Endothelial cell of umbilical vein (primary cell): Measurements from ENCODE around the gene EML1. TPM values are rescaled to one million over a fixed set of nuclear protein-coding genes. Genes with fewer than 3 reads are reported as not detected.

ENCODE experiments used
- BruUV-seq: library from RNA; stranded (reverse); fragments of 400-500 nt; replicated peaks from 2 replicates; lab custom pipeline; 2021; lab: Mats Ljungman, UMichigan
- CTCF ChIA-PET: fragments of 300-600, 350-600 bp; sonication (Branson Sonifier 250); formaldehyde crosslinking; loops from one replicate; lab custom pipeline; 2021; ENCODE audit warnings: antibody characterized with exemption, inconsistent platforms; lab: Charles Lee
- POLR2A ChIA-PET: fragments of 300-600, 350-600 bp; sonication (Branson Sonifier 250); formaldehyde crosslinking; loops from one replicate; lab custom pipeline; 2021; ENCODE audit warnings: antibody characterized with exemption, inconsistent platforms; lab: Charles Lee
- DNase-seq: peaks from one replicate; pipeline ENCODE4 v3.0.0-alpha.2; 2011; ENCODE audit warnings: low read depth, low spot score
- FAIRE-seq: peaks from 2 replicates; lab custom pipeline; 2011; peaks lifted over from hg19 to GRCh38; lab: Jason Lieb, UNC
- H2AFZ ChIP-seq: 2 replicates; pipeline ENCODE4 v1.6.0; 2012; ENCODE audit warnings: low read depth, low read length, control low read depth, inconsistent platforms
- H3K27ac ChIP-seq: 2 replicates; pipeline ENCODE4 v1.5.1; 2011; ENCODE audit warnings: low read depth, mild to moderate bottlenecking, control low read depth, low read length, moderate library complexity; ENCODE audit not compliant: insufficient read depth
- H3K27me3 ChIP-seq, 2 experiments: 2 replicates each; pipeline versions ENCODE4 v1.6.0 to v1.6.1; 2011; ENCODE audit warnings: low read length in 2 of 2, mixed read lengths in 1 of 2; ENCODE audit not compliant: control insufficient read depth in 2 of 2, insufficient read depth in 2 of 2
- H3K36me3 ChIP-seq, 2 experiments: 2 replicates in 1 of 2; 3 replicates in 1 of 2; pipeline ENCODE4 v1.5.1; 2011; ENCODE audit warnings: low read length in 2 of 2, mild to moderate bottlenecking in 1 of 2, moderate library complexity in 1 of 2; ENCODE audit not compliant: control insufficient read depth in 2 of 2, insufficient read depth in 2 of 2; ENCODE audit errors: extremely low read depth in 1 of 2
- H3K4me1 ChIP-seq: 3 replicates; pipeline ENCODE4 v1.5.1; 2011; ENCODE audit warnings: mild to moderate bottlenecking, low read length; ENCODE audit not compliant: control insufficient read depth, insufficient read depth; ENCODE audit errors: extremely low read depth
- H3K4me2 ChIP-seq: 2 replicates; pipeline ENCODE4 v1.6.1; 2011; ENCODE audit warnings: low read length, control low read depth, mixed read lengths; ENCODE audit not compliant: insufficient read depth
- H3K4me3 ChIP-seq, 3 experiments: fragments of 200-600 bp in 1 of 3; sonication (generic), shearing (Covaris generic) in 1 of 3; replicated peaks in 1 of 3; 2 replicates each; pipeline ENCODE4 v1.5.1; 2011 to 2016; ENCODE audit warnings: control low read depth in 3 of 3, low read length in 3 of 3, mild to moderate bottlenecking in 2 of 3, inconsistent platforms in 1 of 3, low read depth in 1 of 3, moderate library complexity in 1 of 3; ENCODE audit not compliant: insufficient read depth in 1 of 3
- H3K79me2 ChIP-seq: 2 replicates; pipeline ENCODE4 v1.6.0; 2012; ENCODE audit warnings: low read length, inconsistent platforms; ENCODE audit not compliant: control insufficient read depth, insufficient read depth
- H3K9ac ChIP-seq: replicated peaks from 2 replicates; pipeline ENCODE3; 2011; ENCODE audit warnings: low read length, control low read depth; ENCODE audit not compliant: insufficient read depth; ENCODE audit errors: extremely low read depth
- H3K9me1 ChIP-seq: replicated peaks from 3 replicates; pipeline ENCODE4 v1.6.0; 2011; ENCODE audit warnings: mild to moderate bottlenecking, low read length; ENCODE audit not compliant: control insufficient read depth, insufficient read depth; ENCODE audit errors: extremely low read depth
- H3K9me3 ChIP-seq: replicated peaks from 2 replicates; pipeline ENCODE4 v1.5.1; 2012; ENCODE audit warnings: low read length, inconsistent platforms; ENCODE audit not compliant: control insufficient read depth, insufficient read depth
- H4K20me1 ChIP-seq: replicated peaks from 2 replicates; pipeline ENCODE3; 2011; ENCODE audit warnings: mild to moderate bottlenecking, low read length; ENCODE audit not compliant: control insufficient read depth, insufficient read depth; ENCODE audit errors: extremely low read depth
- JUN ChIP-seq: IDR thresholded peaks from 2 replicates; pipeline ENCODE4 v1.6.1; 2011; ENCODE audit warnings: borderline replicate concordance, low read depth; ENCODE audit not compliant: insufficient read length, insufficient read depth
- MAX ChIP-seq: IDR thresholded peaks from 2 replicates; pipeline ENCODE4 v1.6.1; 2011; ENCODE audit not compliant: insufficient read depth, insufficient read length
- POLR2A ChIP-seq: IDR thresholded peaks from 2 replicates; pipeline ENCODE4 v1.6.1; 2012; ENCODE audit warnings: low read depth, mild to moderate bottlenecking, control low read depth, low read length
- POLR2AphosphoS5 ChIP-seq: IDR thresholded peaks from 2 replicates; pipeline ENCODE4 v1.6.1; 2012; ENCODE audit warnings: low read depth, mild to moderate bottlenecking, control low read depth, low read length, moderate library complexity; ENCODE audit not compliant: insufficient read depth
- dilution Hi-C: fragments of 300-500 bp; cut with MboI; formaldehyde crosslinking; loops from one replicate; pipeline ENCODE4 v1.15.0; 2019; ENCODE audit warnings: low sequenced_read_pairs; ENCODE audit not compliant: extremely low pct_ligation_motif_present
- intact Hi-C: fragments of 100-400 bp; cut with micrococcal nuclease; formaldehyde crosslinking; loops from one replicate; pipeline ENCODE4 v1.10.0; 2022
- polyA plus RNA-seq, 4 experiments: library from polyadenylated mRNA; depleted of rRNA in 3 of 4; stranded (reverse) in 3 of 4; unstranded in 1 of 4; fragments of >200 nt; gene quantifications; 2 replicates each; pipeline versions ENCODE4 v1.2.1 to v1.2.3, GENCODE V29; 2011 to 2012; ENCODE audit warnings: missing spikeins in 1 of 4
- total RNA-seq: library from RNA; stranded (reverse); gene quantifications from 2 replicates; pipeline ENCODE4 v1.2.3, GENCODE V29; 2021
- TF ChIP-seq, protein P1 (sequence below), 2 donors: IDR thresholded peaks; 1 replicate in 1 of 2; 2 replicates in 1 of 2; pipeline ENCODE4 v1.5.1; 2011; ENCODE audit warnings: low read length in 2 of 2, mild to moderate bottlenecking in 2 of 2, moderate library complexity in 2 of 2, control low read depth in 1 of 2, inconsistent platforms in 1 of 2, low read depth in 1 of 2; ENCODE audit not compliant: insufficient read depth in 1 of 2; ENCODE audit errors: extremely low read depth in 1 of 2

The EML1 gene
- total and polyA plus RNA-seq, 2 donors (not counting 3 experiments of a cell fraction or from before 2014, with no cell fraction given), result 22.9 to 33.0 TPM

GRCh38 chr14:99841436-99842071 lies 48.3 kb downstream of the EML1 start:
- DNase-seq, result no peak

More at GRCh38 chr14:99841436-99842071, 48.3 kb downstream of the EML1 start:
- no peak overlapping the region for H2AFZ ChIP-seq
- intact Hi-C loops, result no loop called here
- ChIA-PET POLR2A (no interaction called here), CTCF (interaction anchor here (1.0 kb wide), 1 partner anchor 9 kb away, joined by 4 read pairs; no protein-coding TSS in a partner anchor)
- no peak overlapping the region for H3K27ac ChIP-seq
- FAIRE-seq, result no peak
- H3K9me1 ChIP-seq, result no peaks in the 10 kb centered on the region
- TF ChIP-seq JUN (no peak), POLR2AphosphoS5 (no peak), POLR2A (no peak), MAX (no peak)
- TF ChIP-seq, protein P1, sequence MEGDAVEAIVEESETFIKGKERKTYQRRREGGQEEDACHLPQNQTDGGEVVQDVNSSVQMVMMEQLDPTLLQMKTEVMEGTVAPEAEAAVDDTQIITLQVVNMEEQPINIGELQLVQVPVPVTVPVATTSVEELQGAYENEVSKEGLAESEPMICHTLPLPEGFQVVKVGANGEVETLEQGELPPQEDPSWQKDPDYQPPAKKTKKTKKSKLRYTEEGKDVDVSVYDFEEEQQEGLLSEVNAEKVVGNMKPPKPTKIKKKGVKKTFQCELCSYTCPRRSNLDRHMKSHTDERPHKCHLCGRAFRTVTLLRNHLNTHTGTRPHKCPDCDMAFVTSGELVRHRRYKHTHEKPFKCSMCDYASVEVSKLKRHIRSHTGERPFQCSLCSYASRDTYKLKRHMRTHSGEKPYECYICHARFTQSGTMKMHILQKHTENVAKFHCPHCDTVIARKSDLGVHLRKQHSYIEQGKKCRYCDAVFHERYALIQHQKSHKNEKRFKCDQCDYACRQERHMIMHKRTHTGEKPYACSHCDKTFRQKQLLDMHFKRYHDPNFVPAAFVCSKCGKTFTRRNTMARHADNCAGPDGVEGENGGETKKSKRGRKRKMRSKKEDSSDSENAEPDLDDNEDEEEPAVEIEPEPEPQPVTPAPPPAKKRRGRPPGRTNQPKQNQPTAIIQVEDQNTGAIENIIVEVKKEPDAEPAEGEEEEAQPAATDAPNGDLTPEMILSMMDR (IDR thresholded peaks at IDR 0.05; ENCODE audit: extremely low read depth in 1 of 2, insufficient read depth in 1 of 2, low read depth in 1 of 2, low read length in 2 of 2), result no peak
- dilution Hi-C loops, result no loop called here
- H3K4me2 ChIP-seq, result no peak overlapping the region
- H3K9me3 ChIP-seq, result no peaks in the 10 kb centered on the region
- no TSS peak for BruUV-seq
- H3K36me3 ChIP-seq, result no peaks in the 10 kb centered on the region
- no peaks in the 10 kb centered on the region for H3K27me3 ChIP-seq
- H3K9ac ChIP-seq, result no peak overlapping the region
- H3K79me2 ChIP-seq, result no peaks in the 10 kb centered on the region
- H3K4me1 ChIP-seq, result no peaks in the 10 kb centered on the region
- H4K20me1 ChIP-seq, result no peaks in the 10 kb centered on the region
- H3K4me3 ChIP-seq, result no peak overlapping the region
